Measurements from ENCODE around the gene NPLOC4. TPM values are rescaled to one million over a fixed set of nuclear protein-coding genes. Genes with fewer than 3 reads are reported as not detected.

Gene NPLOC4
- total and polyA plus RNA-seq, 9 of the 15 experiments (the other 6 are each of a cell fraction or from before 2014, with no cell fraction given), result 1.5 to 116 (median 64.5) TPM

DNA sequence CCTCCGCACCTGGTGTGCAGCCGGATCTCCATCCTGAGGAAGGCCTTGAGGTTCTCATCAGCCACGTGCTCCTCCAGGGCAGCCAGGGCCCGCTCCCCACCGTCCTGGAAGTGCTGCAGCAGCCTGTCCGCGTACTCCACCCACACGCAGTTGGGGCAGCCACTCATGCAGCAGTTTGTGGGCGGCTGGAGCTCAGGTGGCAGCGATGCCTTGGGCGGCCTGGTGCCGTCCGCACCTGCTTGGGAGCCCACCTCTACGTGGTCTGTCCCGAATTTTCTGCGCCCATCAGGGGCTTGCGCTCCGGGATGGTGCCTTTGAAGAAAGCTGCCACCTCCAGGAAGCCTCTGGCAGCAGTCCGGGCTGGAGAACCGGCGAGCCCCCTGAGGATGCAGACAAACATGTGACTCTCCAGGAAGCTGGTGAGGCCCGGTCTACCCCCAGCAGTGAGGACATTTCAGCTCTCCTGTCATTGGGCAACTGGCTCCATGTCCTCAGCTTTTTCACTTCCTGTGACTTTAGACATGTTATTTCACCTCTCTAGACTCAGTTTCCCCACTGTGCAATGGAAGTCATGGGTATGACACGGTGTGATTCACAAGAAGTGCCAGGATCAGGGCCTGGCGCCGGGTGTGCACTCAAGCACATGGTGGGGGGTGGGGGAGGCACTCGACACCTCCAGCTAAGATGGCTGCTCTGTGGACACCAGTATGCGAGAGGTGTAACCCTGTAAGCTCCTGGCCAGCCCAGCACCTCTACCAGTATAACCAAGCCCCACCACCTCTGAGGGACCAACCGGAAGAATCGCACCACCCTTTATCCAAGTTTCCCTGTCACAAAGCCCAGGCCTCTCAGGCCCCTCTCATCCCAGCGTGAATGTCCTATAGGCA, 28.5 kb upstream of the NPLOC4 start (continued):
- TF ChIP-seq ZNF384 (IDR thresholded peaks at IDR 0.05; ENCODE audit: low read depth, low read length), result no peak
- TF ChIP-seq SRF (CRISPR knock-in tag; IDR thresholded peaks at IDR 0.05), result peak in 1 of 2 experiments; percentile 77; a peak in 2 of 4 replicates
- no peak for TF ChIP-seq FOXP1 (CRISPR knock-in tag; IDR thresholded peaks at IDR 0.05)
- TF ChIP-seq PCBP2 (IDR thresholded peaks at IDR 0.05; ENCODE audit: low read depth, low read length, poor library complexity, severe bottlenecking), result no peak
- no peak for TF ChIP-seq OTX1 (CRISPR knock-in tag; IDR thresholded peaks at IDR 0.05)
- peak; percentile 41; the same call in 1 of the 2 replicates for TF ChIP-seq CREB5 (CRISPR knock-in tag; IDR thresholded peaks at IDR 0.05)
- no peak for TF ChIP-seq GATAD2B (IDR thresholded peaks at IDR 0.05; ENCODE audit: borderline replicate concordance)
- TF ChIP-seq YBX1 (IDR thresholded peaks at IDR 0.05), result no peak
- TF ChIP-seq GABPB2 (CRISPR knock-in tag; conservative IDR thresholded peaks at IDR 0.05), result no peak; the same call in 1 of the 2 replicates
- TF ChIP-seq ZNF232 (CRISPR knock-in tag; IDR thresholded peaks at IDR 0.05), result no peak
- no peak for TF ChIP-seq E2F5 (CRISPR knock-in tag; IDR thresholded peaks at IDR 0.05)
- TF ChIP-seq ZNF274 (IDR thresholded peaks at IDR 0.05; ENCODE audit: borderline replicate concordance, low read depth, low read length), result no peak
- TF ChIP-seq ZNF347 (CRISPR knock-in tag; IDR thresholded peaks at IDR 0.05; ENCODE audit: low read depth), result 0 out of 2 replicates have a peak, but pooled peaks have one; percentile 73
- TF ChIP-seq ERF (CRISPR knock-in tag; IDR thresholded peaks at IDR 0.05), result no peak
- TF ChIP-seq ZNF445 (CRISPR knock-in tag; IDR thresholded peaks at IDR 0.05; ENCODE audit: low read depth), result peak; percentile 61; the same call in 1 of the 2 replicates
- no peak for TF ChIP-seq PHF8 (IDR thresholded peaks at IDR 0.05; ENCODE audit: borderline replicate concordance, low read length)
- no peak for TF ChIP-seq HDAC3 (IDR thresholded peaks at IDR 0.05; ENCODE audit: borderline replicate concordance, partially characterized antibody)
- no peak for TF ChIP-seq ZNF79 (CRISPR knock-in tag; IDR thresholded peaks at IDR 0.05; ENCODE audit: low read depth)
- no peak for TF ChIP-seq TAF15 (IDR thresholded peaks at IDR 0.05; ENCODE audit: low read depth, low read length)
- TF ChIP-seq EHMT2 (IDR thresholded peaks at IDR 0.05), result no peak
- no peak for TF ChIP-seq AFF4 (CRISPR knock-in tag; IDR thresholded peaks at IDR 0.05)
- no peak for TF ChIP-seq HDGF (IDR thresholded peaks at IDR 0.05)

All from K562 (cell line).